Activated CD8-positive, alpha-beta T cell treated with anti-CD3 and anti-CD28 coated beads for 36 hours (primary cell): ENCODE measurements around the gene SSPN. TPM values are rescaled to one million over a fixed set of nuclear protein-coding genes. Genes with fewer than 3 reads are reported as not detected.

ENCODE experiments used
- ATAC-seq: fragments of 200-7000 bp; cut with Tn5 transposase; one replicate; pipeline ENCODE4 v1.10.0; 2021; ENCODE audit warnings: mild to moderate bottlenecking, moderate library complexity
- CTCF ChIA-PET: fragments of 350-600 bp; sonication (Branson Sonifier 250); formaldehyde crosslinking; loops from one replicate; lab custom pipeline; 2021; ENCODE audit warnings: antibody characterized with exemption; lab: Charles Lee
- POLR2A ChIA-PET: fragments of 350-600 bp; sonication (Branson Sonifier 250); formaldehyde crosslinking; loops from one replicate; lab custom pipeline; 2021; ENCODE audit warnings: antibody characterized with exemption; lab: Charles Lee
- DNase-seq: peaks from one replicate; pipeline ENCODE4 v3.0.0-alpha.2; 2020
- H3K27ac Mint-ChIP-seq: one replicate; pipeline ENCODE4 v1.8.0; 2021; ENCODE audit warnings: mild to moderate bottlenecking, mixed read lengths
- H3K27me3 Mint-ChIP-seq: one replicate; pipeline ENCODE4 v1.8.0; 2021; ENCODE audit warnings: mixed read lengths
- H3K36me3 Mint-ChIP-seq: one replicate; pipeline ENCODE4 v1.8.0; 2021; ENCODE audit warnings: low read depth, mixed read lengths
- H3K4me1 Mint-ChIP-seq: one replicate; pipeline ENCODE4 v1.8.0; 2021; ENCODE audit warnings: low read depth, mixed read lengths
- H3K4me3 Mint-ChIP-seq: one replicate; pipeline ENCODE4 v1.8.0; 2021; ENCODE audit warnings: mild to moderate bottlenecking, moderate library complexity, mixed read lengths
- H3K9me3 Mint-ChIP-seq: one replicate; pipeline ENCODE4 v1.8.0; 2021; ENCODE audit warnings: mixed read lengths
- intact Hi-C: fragments of 100-400 bp; cut with micrococcal nuclease; formaldehyde crosslinking; loops from one replicate; pipeline ENCODE4 v1.10.0; 2022
- total RNA-seq, 2 experiments: library from RNA; stranded (reverse); gene quantifications; one replicate each; pipeline ENCODE4 v1.2.3, GENCODE V29; 2021
- TF ChIP-seq, protein P1 (sequence below): fragments of 200-600 bp; IDR thresholded peaks from one replicate; pipeline ENCODE4 v1.8.0; 2022; ENCODE audit warnings: antibody characterized with exemption, mild to moderate bottlenecking

SSPN gene
- total RNA-seq, 2 experiments from 2014 or later, result not detected

DNA sequence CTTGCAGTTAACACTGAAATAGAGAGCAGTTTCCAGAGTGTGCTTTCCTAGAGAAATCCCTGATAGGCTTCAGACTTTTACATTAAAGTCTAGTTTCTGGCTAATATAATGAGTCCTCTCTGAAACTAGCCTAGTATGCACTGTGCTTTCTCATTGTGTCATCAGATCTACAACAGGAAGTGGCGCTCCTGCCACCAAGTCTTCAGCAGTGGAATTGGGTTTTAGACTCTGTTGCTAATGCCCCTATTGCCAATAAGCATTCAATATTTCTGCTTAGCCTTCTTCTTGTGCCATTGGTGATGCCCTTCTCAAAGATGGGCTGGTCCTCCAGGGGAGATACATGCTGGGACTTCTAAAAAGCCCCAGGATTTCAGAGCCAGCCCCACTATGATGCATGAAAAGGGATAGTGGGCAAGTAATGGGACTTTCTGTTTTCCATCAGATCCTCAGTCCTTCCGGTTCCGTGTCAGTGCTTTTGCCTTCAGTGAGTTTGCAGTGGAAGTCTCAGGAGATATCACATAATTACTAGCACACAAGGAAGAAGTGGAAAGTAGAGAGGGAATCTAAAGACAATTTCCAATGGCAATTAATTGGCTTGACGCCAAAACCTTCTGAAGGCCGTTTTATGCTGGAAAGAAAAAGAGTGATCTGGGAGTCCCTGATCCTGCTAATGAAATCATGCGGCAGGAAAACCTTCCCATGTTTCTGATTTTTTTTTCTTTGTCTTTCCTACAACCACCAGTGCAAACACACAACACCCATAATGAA lies 50.0 kb downstream of the SSPN start:
- no peak overlapping the region for H3K4me3 Mint-ChIP-seq
- no peak overlapping the region for H3K27ac Mint-ChIP-seq
- H3K27me3 Mint-ChIP-seq, result peaks cover 7% of the 10 kb centered on the region
- POLR2A ChIA-PET, result no interaction called here
- no peak for DNase-seq
- no peak for ATAC-seq
- H3K9me3 Mint-ChIP-seq, result peaks cover 4% of the 10 kb centered on the region
- TF ChIP-seq, protein P1, sequence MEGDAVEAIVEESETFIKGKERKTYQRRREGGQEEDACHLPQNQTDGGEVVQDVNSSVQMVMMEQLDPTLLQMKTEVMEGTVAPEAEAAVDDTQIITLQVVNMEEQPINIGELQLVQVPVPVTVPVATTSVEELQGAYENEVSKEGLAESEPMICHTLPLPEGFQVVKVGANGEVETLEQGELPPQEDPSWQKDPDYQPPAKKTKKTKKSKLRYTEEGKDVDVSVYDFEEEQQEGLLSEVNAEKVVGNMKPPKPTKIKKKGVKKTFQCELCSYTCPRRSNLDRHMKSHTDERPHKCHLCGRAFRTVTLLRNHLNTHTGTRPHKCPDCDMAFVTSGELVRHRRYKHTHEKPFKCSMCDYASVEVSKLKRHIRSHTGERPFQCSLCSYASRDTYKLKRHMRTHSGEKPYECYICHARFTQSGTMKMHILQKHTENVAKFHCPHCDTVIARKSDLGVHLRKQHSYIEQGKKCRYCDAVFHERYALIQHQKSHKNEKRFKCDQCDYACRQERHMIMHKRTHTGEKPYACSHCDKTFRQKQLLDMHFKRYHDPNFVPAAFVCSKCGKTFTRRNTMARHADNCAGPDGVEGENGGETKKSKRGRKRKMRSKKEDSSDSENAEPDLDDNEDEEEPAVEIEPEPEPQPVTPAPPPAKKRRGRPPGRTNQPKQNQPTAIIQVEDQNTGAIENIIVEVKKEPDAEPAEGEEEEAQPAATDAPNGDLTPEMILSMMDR, result no peak
- no peaks in the 10 kb centered on the region for H3K4me1 Mint-ChIP-seq
- CTCF ChIA-PET, result no interaction called here
- H3K36me3 Mint-ChIP-seq, result no peaks in the 10 kb centered on the region
- intact Hi-C loops, result no loop called here

DNA sequence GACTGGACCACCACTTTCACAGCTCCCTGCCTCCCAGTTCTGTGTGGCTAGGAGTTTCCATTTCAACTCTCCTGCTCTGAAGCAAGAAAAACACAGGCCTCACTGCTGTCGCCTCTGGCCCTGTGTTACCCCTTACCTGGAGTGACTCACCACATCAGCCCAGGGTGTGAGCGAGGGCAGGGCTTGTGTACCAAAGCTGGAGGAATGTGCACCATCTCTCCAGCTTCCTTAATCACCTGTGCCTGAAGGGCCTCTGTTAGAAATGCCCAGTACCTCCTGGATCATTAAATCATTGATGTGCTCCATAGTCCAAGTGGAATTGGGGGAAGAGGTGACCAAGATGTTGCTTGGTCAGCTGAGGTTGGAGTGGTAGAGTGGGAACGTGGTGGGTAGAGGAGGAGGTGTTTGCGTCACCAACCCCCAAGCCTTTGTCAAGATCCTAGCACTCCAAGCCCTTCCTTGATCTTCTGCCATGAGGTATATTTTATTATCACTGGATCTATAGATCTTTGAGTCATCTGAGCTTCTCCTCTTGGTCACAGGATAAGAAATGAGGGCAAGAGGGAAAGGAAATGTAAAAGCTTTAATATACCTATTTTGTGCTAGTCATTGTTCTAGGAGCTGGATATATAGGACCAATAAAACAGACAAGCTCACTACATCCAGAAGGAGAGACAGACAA lies 51.3 kb downstream of the SSPN start:
- peaks cover 5% of the 10 kb centered on the region for H3K27me3 Mint-ChIP-seq

DNA sequence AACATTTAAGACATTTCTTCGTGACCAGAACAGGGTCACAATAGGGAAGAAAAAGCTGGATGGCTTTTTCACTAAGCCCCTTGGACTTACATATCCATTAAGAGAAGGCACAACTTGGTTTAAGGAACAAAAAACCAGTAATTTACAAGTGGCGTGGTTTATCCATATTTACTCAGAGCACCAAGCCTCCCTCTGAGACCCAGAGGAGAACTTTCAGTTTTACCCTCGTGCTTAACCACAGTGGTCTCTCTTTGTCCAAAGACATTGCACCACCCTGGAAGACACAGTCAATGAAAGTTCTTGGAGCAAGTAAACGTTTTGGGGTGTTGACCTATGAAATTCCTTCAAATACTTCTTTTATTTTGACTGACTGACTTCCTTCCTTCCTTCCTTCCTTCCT lies 52.5 kb downstream of the SSPN start:
- Mint-ChIP-seq H3K27me3 (peaks cover 5% of the 10 kb centered on the region), H3K4me3 (no peak overlapping the region), H3K27ac (no peak overlapping the region), H3K9me3 (peaks cover 4% of the 10 kb centered on the region), H3K4me1 (no peaks in the 10 kb centered on the region), H3K36me3 (no peaks in the 10 kb centered on the region)
- TF ChIP-seq, protein P1, result no peak
- POLR2A ChIA-PET, result no interaction called here
- DNase-seq, result no peak
- ATAC-seq, result no peak
- intact Hi-C loops, result no loop called here
- CTCF ChIA-PET, result no interaction called here

More for the DNA sequence above, 51.3 kb downstream of the SSPN start:
- intact Hi-C loops, result no loop called here
- ATAC-seq, result no peak
- CTCF ChIA-PET, result no interaction called here
- Mint-ChIP-seq H3K4me1 (no peaks in the 10 kb centered on the region), H3K9me3 (peaks cover 4% of the 10 kb centered on the region), H3K4me3 (no peak overlapping the region), H3K36me3 (no peaks in the 10 kb centered on the region), H3K27ac (no peak overlapping the region)
- DNase-seq, result no peak
- POLR2A ChIA-PET, result no interaction called here
- TF ChIP-seq, protein P1, result no peak

DNA sequence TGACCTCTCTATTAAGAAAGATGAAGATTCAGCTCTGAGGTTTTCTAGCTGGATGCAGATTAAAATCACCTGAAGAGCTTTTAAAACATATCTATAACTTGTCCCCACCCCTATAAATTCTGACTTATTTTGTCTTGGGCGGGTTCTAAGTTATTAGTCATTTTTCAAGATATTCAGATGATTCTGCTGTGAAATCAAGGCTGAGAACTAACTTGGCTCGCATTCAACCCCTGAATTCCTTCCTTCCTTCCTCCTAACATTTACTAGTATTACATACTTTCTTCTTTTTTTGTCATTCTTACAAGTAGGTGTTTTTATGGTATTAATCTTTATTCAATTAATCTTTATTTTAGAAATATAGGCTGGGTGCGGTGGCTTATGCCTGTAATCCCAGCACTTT lies 55.4 kb downstream of the SSPN start:
- POLR2A ChIA-PET, result no interaction called here
- Mint-ChIP-seq H3K4me1 (no peaks in the 10 kb centered on the region), H3K36me3 (no peaks in the 10 kb centered on the region), H3K9me3 (peaks cover 4% of the 10 kb centered on the region), H3K27me3 (peaks cover 1% of the 10 kb centered on the region), H3K4me3 (no peak overlapping the region), H3K27ac (no peak overlapping the region)
- no peak for DNase-seq
- ATAC-seq, result no peak
- intact Hi-C loops, result no loop called here
- TF ChIP-seq, protein P1, result no peak
- CTCF ChIA-PET, result no interaction called here

DNA sequence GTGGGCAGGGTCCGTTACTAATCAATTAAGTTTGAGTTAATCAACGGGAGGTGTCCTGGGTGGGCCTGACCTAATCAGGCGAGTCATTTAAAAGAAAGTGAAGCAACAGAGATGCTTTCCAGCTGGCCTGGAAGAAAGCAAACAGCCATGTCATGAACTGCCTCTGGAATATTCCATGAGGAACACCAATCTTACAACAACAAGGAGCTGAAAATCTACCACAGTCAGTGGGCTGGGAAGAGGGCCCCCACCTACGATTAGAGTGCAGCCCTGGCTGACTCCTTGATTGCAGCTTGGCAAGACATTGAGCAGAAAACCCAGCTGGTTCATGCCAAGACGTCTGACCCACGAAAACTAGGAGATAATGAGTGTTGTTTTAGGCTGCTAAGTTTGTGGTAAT lies 56.2 kb downstream of the SSPN start:
- CTCF ChIA-PET, result interaction anchor here (0.7 kb wide), 1 partner anchor 396 kb away, joined by 3 read pairs; no protein-coding TSS in a partner anchor
- TF ChIP-seq, protein P1, result no peak
- POLR2A ChIA-PET, result no interaction called here
- DNase-seq (no peak), ATAC-seq (no peak)
- H3K27ac Mint-ChIP-seq, result no peak overlapping the region
- no peaks in the 10 kb centered on the region for H3K4me1 Mint-ChIP-seq
- H3K27me3 Mint-ChIP-seq, result peaks cover 1% of the 10 kb centered on the region
- no peaks in the 10 kb centered on the region for H3K36me3 Mint-ChIP-seq
- H3K4me3 Mint-ChIP-seq, result no peak overlapping the region
- intact Hi-C loops, result no loop called here
- H3K9me3 Mint-ChIP-seq, result peaks cover 5% of the 10 kb centered on the region
